AG09319 (cell line): ENCODE data around the gene PEPD.

Experiments used
- DNase-seq: peaks from one replicate; pipeline ENCODE4 v3.0.0-alpha.2; 2010; ENCODE audit warnings: low read depth; ENCODE audit errors: extremely low read depth
- TF ChIP-seq, protein P1 (sequence below): IDR thresholded peaks from 2 replicates; pipeline ENCODE4 v1.5.1; 2011; ENCODE audit warnings: low read depth, mild to moderate bottlenecking, inconsistent platforms, low read length, moderate library complexity

PEPD gene

DNA sequence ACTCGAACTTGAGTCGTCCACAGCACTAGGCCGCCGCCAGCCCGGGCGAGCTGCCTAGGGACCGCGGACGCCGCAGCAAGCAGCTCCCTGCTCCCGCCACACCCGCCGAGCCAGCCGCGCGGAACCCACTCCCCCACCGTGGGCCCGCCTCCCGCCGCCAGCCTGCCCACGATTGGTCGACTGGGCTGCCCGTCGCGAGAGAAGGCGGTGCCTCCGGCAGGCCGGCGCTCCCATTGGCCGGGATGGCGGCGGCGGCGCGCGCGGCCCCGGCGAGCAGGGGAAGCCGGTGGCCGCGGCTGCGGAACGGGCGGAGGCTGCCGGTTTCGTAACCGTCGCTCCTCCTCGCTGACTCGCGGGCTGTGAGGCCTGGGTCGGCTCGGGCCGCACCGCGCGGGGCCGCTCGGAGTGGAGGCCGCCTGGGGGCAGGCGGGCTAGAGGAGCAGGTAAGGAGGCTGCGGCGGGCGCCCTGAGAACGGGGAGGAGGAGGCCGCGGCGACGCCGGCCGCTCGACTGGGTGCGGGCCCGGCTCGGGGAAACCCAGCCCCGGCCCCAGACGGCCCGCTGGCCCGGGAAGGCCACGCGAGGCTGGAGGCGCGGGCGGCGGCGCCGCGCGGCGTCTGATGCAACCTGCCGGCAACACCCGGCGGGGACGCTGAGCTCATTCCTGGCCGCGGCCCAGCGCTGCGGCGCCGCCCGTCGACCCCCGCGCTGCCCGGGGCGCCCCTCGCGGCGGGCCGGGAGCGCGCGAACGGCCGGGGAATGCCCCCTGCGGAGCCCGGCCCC is 147.9 kb downstream of the PEPD start, which contains the start of gene CEBPG:
TSS of gene CEBPG (plus strand) at position 257 of the 783 bp plus-strand sequence. CDS start 5,531 bp downstream, outside the sequence.
- peak; percentile 88 for DNase-seq
- TF ChIP-seq, protein P1, sequence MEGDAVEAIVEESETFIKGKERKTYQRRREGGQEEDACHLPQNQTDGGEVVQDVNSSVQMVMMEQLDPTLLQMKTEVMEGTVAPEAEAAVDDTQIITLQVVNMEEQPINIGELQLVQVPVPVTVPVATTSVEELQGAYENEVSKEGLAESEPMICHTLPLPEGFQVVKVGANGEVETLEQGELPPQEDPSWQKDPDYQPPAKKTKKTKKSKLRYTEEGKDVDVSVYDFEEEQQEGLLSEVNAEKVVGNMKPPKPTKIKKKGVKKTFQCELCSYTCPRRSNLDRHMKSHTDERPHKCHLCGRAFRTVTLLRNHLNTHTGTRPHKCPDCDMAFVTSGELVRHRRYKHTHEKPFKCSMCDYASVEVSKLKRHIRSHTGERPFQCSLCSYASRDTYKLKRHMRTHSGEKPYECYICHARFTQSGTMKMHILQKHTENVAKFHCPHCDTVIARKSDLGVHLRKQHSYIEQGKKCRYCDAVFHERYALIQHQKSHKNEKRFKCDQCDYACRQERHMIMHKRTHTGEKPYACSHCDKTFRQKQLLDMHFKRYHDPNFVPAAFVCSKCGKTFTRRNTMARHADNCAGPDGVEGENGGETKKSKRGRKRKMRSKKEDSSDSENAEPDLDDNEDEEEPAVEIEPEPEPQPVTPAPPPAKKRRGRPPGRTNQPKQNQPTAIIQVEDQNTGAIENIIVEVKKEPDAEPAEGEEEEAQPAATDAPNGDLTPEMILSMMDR, result no peak; the same call in 1 of the 2 replicates

DNA sequence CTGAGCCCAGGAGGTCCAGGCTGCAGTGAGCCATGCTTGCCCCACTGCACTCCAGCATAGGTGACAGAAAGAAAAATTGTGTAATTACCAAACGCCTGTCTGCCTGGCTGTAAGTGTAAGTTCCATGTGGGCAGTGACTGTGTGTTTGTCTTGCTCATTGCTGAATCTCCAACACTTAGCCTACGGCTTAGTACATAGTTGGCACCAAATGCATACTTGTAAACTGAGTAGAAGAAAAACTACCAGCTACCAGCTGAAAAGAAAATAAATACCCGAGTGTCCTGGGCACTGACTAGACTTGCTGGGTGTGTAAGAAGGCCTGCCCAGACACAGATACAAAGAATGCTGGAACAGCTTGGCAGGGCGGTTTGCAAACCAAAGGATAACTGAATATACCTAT is 150.8 kb downstream of the PEPD start:
- TF ChIP-seq, protein P1, result no peak
- no peak for DNase-seq

DNA sequence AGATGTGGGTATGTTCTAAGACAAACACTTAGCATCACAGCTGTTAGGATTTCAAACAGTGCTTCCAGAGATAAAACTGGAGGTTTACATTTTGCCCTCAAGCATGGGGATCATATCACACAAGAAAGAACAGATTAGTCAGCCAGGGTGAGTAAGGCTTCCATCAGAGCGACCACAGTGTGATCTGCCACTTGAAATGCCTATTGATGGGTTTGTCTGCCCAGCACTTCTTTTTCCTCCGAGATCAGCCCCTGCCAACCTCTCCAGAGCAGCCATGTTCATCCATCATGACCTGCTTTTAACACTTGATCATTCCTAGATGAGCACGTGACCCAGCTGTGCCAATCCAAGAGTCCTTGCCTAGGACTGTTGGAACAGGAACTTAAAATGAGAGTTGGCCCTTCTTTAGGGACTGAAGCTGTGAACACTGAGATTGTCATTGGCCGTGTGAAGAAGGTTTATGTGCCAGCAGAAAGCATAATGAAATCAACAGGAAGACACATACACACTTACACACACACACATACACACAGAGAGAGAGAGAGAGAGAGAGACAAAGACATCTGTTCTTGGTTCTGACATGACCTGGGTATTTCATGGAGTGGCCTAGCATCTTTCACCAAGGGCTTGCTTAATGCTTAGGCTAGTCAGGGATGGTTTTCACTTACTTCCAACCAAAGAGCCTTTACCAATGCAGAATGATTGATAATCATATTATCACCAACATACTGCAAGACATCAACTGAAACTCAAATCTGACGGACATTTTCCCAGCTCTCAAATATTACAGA is 153.3 kb downstream of the PEPD start:
- TF ChIP-seq, protein P1, result no peak
- no peak for DNase-seq

DNA sequence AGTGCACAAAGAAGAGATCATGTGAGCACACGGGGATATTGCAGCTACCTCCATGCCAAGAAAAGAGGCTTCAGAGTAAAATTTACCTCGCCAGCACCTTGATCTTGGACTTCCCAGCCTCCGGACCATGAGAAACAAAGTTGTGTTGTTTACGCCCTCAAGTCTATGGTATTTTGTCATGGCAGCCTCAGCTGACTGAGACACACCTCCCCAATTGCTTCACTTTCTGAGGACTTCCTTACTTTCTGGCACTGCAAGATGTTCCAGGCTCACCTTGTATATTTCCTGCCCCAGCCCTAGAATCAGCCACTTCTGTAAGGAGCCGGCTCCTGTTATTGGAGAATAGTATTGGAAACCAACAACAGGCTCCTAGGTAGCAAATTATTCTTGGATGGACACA is 154.7 kb downstream of the PEPD start:
- no peak for DNase-seq
- TF ChIP-seq, protein P1, result no peak

DNA sequence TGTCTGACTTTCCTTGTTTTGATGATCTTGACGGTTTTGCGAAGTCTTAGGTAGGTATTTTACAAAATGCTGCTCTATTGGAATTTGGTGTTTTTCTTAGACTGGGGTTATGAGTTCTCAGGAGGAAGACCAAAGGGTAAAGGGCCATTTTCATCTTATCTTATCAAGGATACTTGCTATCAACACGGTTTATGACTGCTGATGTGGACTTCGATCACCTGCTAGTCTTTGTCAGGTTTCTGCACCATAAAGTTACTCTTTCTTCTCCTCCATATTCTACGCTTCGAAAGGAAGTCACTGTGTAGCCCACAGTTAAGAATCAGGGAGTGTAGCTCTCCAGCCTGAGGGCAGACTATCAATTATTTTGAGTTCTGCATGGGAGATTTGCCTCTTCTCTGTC is 155.5 kb downstream of the PEPD start:
- TF ChIP-seq, protein P1, result no peak
- no peak for DNase-seq

DNA sequence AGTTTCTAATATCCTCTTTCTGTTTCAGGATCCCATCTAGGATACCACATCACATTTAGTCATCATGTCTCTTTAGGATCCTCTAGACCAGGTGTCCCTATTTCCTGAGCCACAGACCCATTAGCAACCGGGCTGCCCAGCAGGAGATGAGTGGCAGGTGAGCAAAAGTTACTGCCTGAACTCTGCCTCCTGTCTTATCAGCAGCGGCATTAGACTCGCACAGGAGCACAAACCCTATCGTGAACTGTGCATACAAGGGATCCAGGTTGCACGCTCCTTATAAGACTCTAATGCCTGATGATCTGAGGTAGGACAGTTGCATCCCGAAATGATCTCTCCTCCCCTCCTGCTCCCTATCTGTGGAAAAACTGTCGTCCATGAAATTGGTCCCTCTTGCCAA is 155.9 kb downstream of the PEPD start:
- TF ChIP-seq, protein P1, result no peak

DNA sequence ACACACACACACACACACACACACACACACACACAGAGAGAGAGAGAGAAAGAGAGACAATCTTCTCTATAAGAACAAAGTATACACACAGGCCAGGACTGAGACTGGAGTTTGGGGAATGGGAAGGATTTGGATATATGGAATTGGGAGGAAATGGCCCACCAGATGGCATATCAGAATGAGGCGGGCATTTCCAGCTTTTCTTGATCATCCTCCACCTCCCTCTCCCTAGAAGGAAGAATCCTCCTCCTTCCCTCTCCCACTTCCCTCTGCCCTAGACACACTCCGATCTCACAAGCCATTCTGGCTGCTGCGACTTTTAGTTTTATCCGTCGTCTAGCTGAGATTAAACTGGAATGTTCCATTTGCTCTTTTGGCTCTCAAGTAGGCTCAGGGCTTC is 158.1 kb downstream of the PEPD start:
- TF ChIP-seq, protein P1, result no peak
- no peak for DNase-seq

More for the DNA sequence above, 155.9 kb downstream of the PEPD start:
- DNase-seq, result no peak
